A549 (cell line): ENCODE measurements around the gene SMC6. TPM values are rescaled to one million over a fixed set of nuclear protein-coding genes. Genes with fewer than 3 reads are reported as not detected.

Experiments
- ATAC-seq, 2 experiments: fragments of 200-7000 bp in 1 of 2; fragments of >200 bp in 1 of 2; cut with Nextera tagmentation in 1 of 2; cut with Tn5 transposase in 1 of 2; 3 replicates each; pipeline versions ENCODE4 v1.8.0 to v1.9.1; 2018 to 2020; ENCODE audit warnings: mild to moderate bottlenecking in 1 of 2, moderate library complexity in 1 of 2
- CTCF ChIA-PET: fragments of 300-600 bp; sonication (Branson Sonifier 250); formaldehyde crosslinking; extraction: SDS; loops from one replicate; lab custom pipeline; 2021; ENCODE audit warnings: antibody characterized with exemption, inconsistent platforms; lab: Yijun Ruan, JAX
- POLR2A ChIA-PET: fragments of 350-600 bp; formaldehyde crosslinking; extraction: SDS; loops from one replicate; lab custom pipeline; 2021; ENCODE audit warnings: antibody characterized with exemption, inconsistent platforms; lab: Yijun Ruan, JAX
- DNase-seq, 2 experiments: peaks; one replicate each; pipeline versions ENCODE4 v3.0.0 to v3.0.0-alpha.2; 2011 to 2016; ENCODE audit warnings: low read depth in 1 of 2, low spot score in 1 of 2
- FAIRE-seq: peaks from 2 replicates; lab custom pipeline; 2011; peaks lifted over from hg19 to GRCh38; lab: Jason Lieb, UNC
- H3K27ac ChIP-seq, 2 experiments: fragments of >200 bp; sonication (Bioruptor Twin); formaldehyde crosslinking; 3 replicates each; pipeline ENCODE4 v1.5.1; 2016 to 2017
- H3K4me1 ChIP-seq: fragments of >200 bp; sonication (Bioruptor Twin); formaldehyde crosslinking; 3 replicates; pipeline ENCODE4 v1.6.1; 2016
- H3K4me2 ChIP-seq: fragments of >200 bp; sonication (Bioruptor Twin); formaldehyde crosslinking; 3 replicates; pipeline ENCODE4 v1.6.1; 2016
- H3K4me3 ChIP-seq: fragments of >200 bp; sonication (Bioruptor Twin); formaldehyde crosslinking; 3 replicates; pipeline ENCODE4 v1.5.1; 2016
- H3K9me3 ChIP-seq: fragments of >200 bp; sonication (Bioruptor Twin); formaldehyde crosslinking; 3 replicates; pipeline ENCODE4 v1.6.1; 2016
- BHLHE40 ChIP-seq: IDR thresholded peaks from 2 replicates; pipeline ENCODE4 v1.6.1; 2012; ENCODE audit warnings: low read depth, low read length, inconsistent platforms
- E2F6 ChIP-seq: IDR thresholded peaks from 2 replicates; pipeline ENCODE4 v1.6.1; 2012; ENCODE audit warnings: low read depth, borderline replicate concordance
- ELK1 ChIP-seq: fragments of 150-350 bp; IDR thresholded peaks from 2 replicates; pipeline ENCODE4 v1.6.1; 2014; ENCODE audit warnings: low read depth, mild to moderate bottlenecking, low read length
- FOSB ChIP-seq: fragments of 250-450 bp; sonication (Bioruptor Pico); IDR thresholded peaks from 2 replicates; pipeline ENCODE4 v1.5.0; 2020; ENCODE audit warnings: mild to moderate bottlenecking, moderate library complexity
- FOXS1 ChIP-seq: fragments of 250-450 bp; sonication (Bioruptor Pico); IDR thresholded peaks from 2 replicates; pipeline ENCODE4 v1.5.0; 2020; ENCODE audit warnings: mild to moderate bottlenecking, moderate library complexity
- HES2 ChIP-seq: fragments of >200 bp; sonication (Bioruptor Twin); formaldehyde crosslinking; IDR thresholded peaks from 2 replicates; pipeline ENCODE4 v1.6.1; 2016
- HEYL ChIP-seq: fragments of 250-450 bp; sonication (Bioruptor Pico); IDR thresholded peaks from 2 replicates; pipeline ENCODE4 v1.8.0; 2021; ENCODE audit warnings: mild to moderate bottlenecking, moderate library complexity
- HOXB5 ChIP-seq: fragments of 250-450 bp; sonication (Bioruptor Pico); IDR thresholded peaks from 2 replicates; pipeline ENCODE4 v1.5.0; 2020; ENCODE audit warnings: mild to moderate bottlenecking, moderate library complexity
- JUN ChIP-seq, 2 experiments: fragments of >200 bp; sonication (Bioruptor Twin); formaldehyde crosslinking; IDR thresholded peaks; 2 replicates in 1 of 2; 3 replicates in 1 of 2; pipeline ENCODE4 v1.6.1; 2016 to 2017
- JUNB ChIP-seq: fragments of >200 bp; sonication (Bioruptor Twin); formaldehyde crosslinking; IDR thresholded peaks from 2 replicates; pipeline ENCODE4 v1.6.1; 2016
- KDM1A ChIP-seq: fragments of 200-600 bp; sonication (generic); IDR thresholded peaks from 2 replicates; pipeline ENCODE4 v1.6.1; 2016; ENCODE audit warnings: low read depth, mild to moderate bottlenecking
- MAZ ChIP-seq: fragments of 150-350 bp; IDR thresholded peaks from 2 replicates; pipeline ENCODE4 v1.6.1; 2014; ENCODE audit warnings: antibody characterized with exemption, low read depth, low read length, borderline replicate concordance
- PHF8 ChIP-seq: fragments of 200-600 bp; sonication (generic); IDR thresholded peaks from 2 replicates; pipeline ENCODE4 v1.6.1; 2016; ENCODE audit warnings: low read depth, mild to moderate bottlenecking, antibody characterized with exemption, moderate library complexity, borderline replicate concordance
- POLR2AphosphoS2 ChIP-seq: conservative IDR thresholded peaks from 2 replicates; pipeline ENCODE4 v1.6.1; 2012; ENCODE audit warnings: low read length, improper control_type of control experiment, inconsistent platforms
- RCOR1 ChIP-seq: fragments of 150-350 bp; IDR thresholded peaks from 2 replicates; pipeline ENCODE4 v1.6.1; 2014; ENCODE audit warnings: antibody characterized with exemption, low read length, low read depth
- REST ChIP-seq: fragments of 200-600 bp; sonication (generic); IDR thresholded peaks from 2 replicates; pipeline ENCODE4 v1.6.1; 2016; ENCODE audit warnings: antibody characterized with exemption, mild to moderate bottlenecking, moderate library complexity
- SMC3 ChIP-seq: fragments of >200 bp; sonication (Bioruptor Twin); formaldehyde crosslinking; IDR thresholded peaks from 3 replicates; pipeline ENCODE4 v1.6.1; 2018; ENCODE audit warnings: inconsistent platforms
- ZSCAN20 ChIP-seq: fragments of 250-450 bp; sonication (Bioruptor Pico); IDR thresholded peaks from 2 replicates; pipeline ENCODE4 v1.8.0; 2022; ENCODE audit warnings: mild to moderate bottlenecking, moderate library complexity
- WGBS: methylation state at CpG from one replicate; pipeline ENCODE4 v1.1.6; 2017; ENCODE audit errors: missing lambda C conversion rate; 5-methylcytosine and 5-hydroxymethylcytosine counted together
- polyA plus RNA-seq, 4 experiments: library from polyadenylated mRNA; depleted of rRNA in 3 of 4; stranded (reverse); fragments of >200 nt; fragmentation: RNase III in 1 of 4; extraction: RNeasy Plus Mini Kit Qiagen cat#74134 plus additional on column Dnase treatment in 1 of 4; gene quantifications; 2 replicates in 3 of 4; 3 replicates in 1 of 4; pipeline ENCODE4 v1.2.3, GENCODE V29; 2011 to 2017

Gene SMC6
- polyA plus RNA-seq, 2 of the 4 experiments (the other 2 are of a cell fraction) = 29.9 to 51.6 TPM

GRCh38 chr2:17634997-17635396, 118.6 kb downstream of the SMC6 start:
- H3K4me3 ChIP-seq = no peak overlapping the region
- WGBS = 77% methylated on average over 4 of the region's 4 CpGs
- H3K4me1 ChIP-seq = no peaks in the 10 kb centered on the region
- no peak overlapping the region for H3K27ac ChIP-seq
- FAIRE-seq = no peak
- no peak for ATAC-seq
- ChIA-PET POLR2A (no interaction called here), CTCF (interaction anchor here (1.3 to 6.6 kb wide), 3 partner anchors 11 to 39 kb away, joined by 4 to 53 read pairs (median 10); no protein-coding TSS in a partner anchor)
- H3K4me2 ChIP-seq = no peak overlapping the region
- H3K9me3 ChIP-seq = no peaks in the 10 kb centered on the region
- no peak for DNase-seq
- TF ChIP-seq FOXS1 (no peak), MAZ (no peak), FOSB (no peak), BHLHE40 (no peak), HEYL (CRISPR knock-in tag) (no peak), HES2 (no peak), POLR2AphosphoS2 (no peak), ELK1 (no peak), RCOR1 (no peak), KDM1A (no peak), SMC3 (no peak), HOXB5 (CRISPR knock-in tag) (no peak), JUNB (no peak), E2F6 (no peak)
- TF ChIP-seq, all 56 proteins: peak for 0

- no peak for TF ChIP-seq ZSCAN20 (CRISPR knock-in tag)
- TF ChIP-seq JUN (IDR thresholded peaks at IDR 0.05) = no peak
- TF ChIP-seq REST = no peak
- no peak for TF ChIP-seq PHF8
- TF ChIP-seq POLR2AphosphoS2 = no peak
- TF ChIP-seq MAZ = no peak
- CTCF ChIA-PET = interaction anchor here (1.1 to 1.5 kb wide), 2 partner anchors 15 to 16 kb away, joined by 4 to 5 read pairs; no protein-coding TSS in a partner anchor
- ATAC-seq (no peak), FAIRE-seq (no peak), DNase-seq (no peak)
- Histone ChIP-seq H3K4me2 (no peak overlapping the region), H3K27ac (no peak overlapping the region), H3K9me3 (peaks cover 6% of the 10 kb centered on the region; the same call in 1 of the 3 replicates), H3K4me1 (no peaks in the 10 kb centered on the region), H3K4me3 (no peak overlapping the region)
- WGBS = 59% methylated on average over 4 of the region's 4 CpGs
- POLR2A ChIA-PET = no interaction called here
Observed at GRCh38 chr2:17630089-17630488, 123.5 kb downstream of the SMC6 start.
